GM21786 (cell line): ENCODE results near the gene LPAR3.
A peak's percentile ranks its signal among the peaks of the same experiment; 100 is the strongest.

Source experiments
- ATAC-seq: cut with Tn5 transposase; IDR thresholded peaks from one replicate; pipeline ENCODE4 v1.9.1; 2021; ENCODE audit not compliant: unreplicated experiment

The LPAR3 gene

DNA sequence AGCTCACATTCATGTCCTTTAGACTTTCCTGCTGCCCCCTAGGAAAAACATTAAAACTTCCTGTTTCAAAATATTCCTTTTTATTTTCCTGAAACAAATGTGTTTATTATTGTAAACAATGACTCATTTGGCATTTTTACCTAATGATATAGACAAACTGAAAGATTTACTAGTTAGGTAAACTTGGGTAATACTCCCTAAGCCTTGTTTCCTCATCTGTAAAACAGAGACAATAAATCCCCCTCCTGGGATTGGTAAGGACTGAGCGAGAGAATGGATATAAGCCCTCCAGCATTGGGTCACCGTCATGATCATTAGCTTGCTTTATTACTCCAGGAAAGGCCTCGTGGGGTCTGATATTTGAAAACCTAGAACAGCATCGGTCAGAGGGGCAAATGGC lies 59.8 kb downstream of the LPAR3 start:
- ATAC-seq: no peak

- no peak for ATAC-seq
Observed at GRCh38 chr1:84830136-84830535, 62.9 kb downstream of the LPAR3 start.

DNA sequence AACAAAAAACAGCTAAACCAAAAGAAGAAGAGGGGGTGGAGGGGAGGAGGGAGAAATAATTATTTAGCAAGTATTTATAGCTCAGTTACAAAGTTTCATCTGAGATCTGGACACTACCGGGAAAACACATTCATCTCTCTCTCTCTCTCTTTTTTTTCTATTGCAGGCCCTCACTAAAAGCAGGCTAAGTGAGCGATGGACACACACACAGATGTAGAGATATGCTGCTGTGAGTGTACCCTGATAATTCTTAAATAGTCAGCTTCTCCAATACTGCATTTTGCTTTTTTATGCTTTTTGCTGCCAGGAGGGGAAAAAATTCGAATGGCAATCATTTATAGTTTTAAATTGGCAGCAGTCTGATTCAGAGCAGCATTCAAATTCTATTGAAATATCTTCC lies 65.0 kb downstream of the LPAR3 start:
- no peak for ATAC-seq

DNA sequence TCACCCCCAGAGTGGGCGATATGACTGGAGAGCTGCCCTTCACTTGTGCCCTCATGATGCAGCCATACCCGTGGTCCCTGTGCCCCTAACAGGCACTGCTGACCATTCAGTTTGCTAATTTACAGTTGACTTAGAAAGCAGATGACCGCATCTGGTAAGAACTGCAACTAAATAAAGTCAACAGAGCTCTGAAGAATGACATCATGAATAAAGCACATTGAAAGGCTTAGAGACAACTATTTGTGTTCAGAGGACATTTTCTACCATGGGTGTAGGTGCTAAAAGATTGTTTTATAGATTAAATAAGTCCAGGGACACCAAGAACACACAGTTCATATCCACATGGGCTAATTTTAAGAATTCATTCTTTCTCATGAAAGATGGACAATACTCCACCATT lies 65.5 kb downstream of the LPAR3 start:
- ATAC-seq: no peak

- ATAC-seq: no peak
Observed at GRCh38 chr1:84825161-84825560, 67.8 kb downstream of the LPAR3 start.

DNA sequence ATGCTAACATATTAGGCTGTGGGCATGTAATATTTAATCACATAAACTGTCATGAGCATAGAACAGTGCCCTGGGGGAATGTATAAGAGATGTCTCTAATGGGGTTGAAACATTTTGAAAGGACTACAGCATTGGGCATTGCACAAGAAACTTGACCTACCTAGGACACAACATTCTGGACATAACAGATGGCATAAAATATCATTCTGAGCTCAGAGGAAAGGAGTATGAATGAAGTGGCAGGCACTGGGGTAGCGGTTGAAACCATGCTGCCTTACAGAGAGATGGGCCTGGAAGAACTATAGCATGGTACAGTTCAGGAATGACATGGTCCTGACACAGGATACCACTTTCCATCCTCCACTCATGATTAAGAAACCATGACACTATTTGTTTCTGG lies 69.0 kb downstream of the LPAR3 start:
- no peak for ATAC-seq

DNA sequence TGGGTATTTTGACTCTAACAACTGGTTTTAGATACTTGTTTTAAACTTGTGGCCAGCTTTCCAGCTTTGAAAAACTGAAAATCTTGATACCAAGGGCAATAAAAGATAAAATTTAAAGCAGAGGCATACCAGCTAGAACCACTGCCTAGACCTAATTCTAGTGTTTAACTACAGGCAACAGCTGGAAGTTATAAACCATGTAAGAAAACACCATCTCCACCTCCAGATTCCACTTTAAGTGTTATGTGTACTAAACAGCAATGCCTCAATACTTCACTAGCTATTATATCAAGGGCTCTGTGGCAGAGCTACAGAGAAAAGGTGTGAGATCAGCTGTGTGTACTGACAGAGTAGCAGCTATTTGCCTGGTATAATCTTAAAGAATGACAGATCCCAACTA lies 69.5 kb downstream of the LPAR3 start:
- ATAC-seq: no peak

- no peak for ATAC-seq
Observed at GRCh38 chr1:84810343-84810742, 82.7 kb downstream of the LPAR3 start.

GRCh38 chr1:84809023-84809422 lies 84.0 kb downstream of the LPAR3 start:
- ATAC-seq: no peak

DNA sequence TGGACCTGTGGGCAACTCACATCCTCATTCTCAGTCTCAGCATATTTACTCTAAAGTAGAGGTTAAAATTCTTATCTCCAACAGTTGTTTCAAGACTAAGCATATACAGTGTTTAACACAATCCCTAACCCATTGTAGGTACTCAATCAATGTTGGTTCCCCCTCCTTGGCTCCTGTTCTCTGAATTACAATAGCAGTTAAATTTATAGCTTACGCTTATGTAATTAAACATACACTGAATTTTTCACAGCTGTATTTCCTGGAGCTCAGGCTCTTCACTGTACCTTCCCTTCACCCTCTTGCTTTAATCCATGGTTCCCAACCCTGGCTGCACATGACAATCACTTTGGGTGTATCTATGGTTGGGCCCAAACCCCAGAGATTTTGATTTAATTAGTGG lies 89.4 kb downstream of the LPAR3 start:
- no peak for ATAC-seq

DNA sequence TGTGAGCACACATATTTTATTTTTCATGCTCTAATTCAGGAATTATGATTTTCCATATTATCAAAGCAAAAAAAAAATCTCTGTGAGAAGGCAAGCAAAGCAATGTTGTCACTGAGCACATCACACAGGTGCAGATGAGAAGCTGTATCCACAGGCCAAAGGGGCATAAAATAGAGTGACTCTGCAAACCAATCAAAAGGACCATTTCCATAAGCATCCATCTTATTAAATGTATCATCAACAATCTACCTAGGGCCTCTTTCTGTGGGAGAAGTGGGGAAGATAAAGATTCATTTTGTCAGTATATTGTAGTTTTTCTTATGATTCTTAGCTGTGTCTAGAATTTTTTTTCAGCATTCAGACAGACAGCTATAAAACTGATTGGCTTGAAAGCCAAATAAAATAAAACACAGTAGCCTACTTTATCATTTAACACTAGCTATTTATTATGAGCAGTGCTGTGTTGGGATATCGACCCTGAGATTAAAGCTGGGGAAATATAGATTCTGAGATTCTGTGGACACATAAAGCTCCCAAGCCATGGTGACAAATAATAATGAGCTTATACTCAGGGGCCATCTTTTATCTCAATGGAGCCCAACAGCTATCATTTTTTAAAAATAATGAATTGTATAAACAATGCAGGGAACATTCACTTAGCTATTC lies 90.3 kb downstream of the LPAR3 start:
- ATAC-seq: no peak

- no peak for ATAC-seq
Observed at GRCh38 chr1:84800090-84801073, 92.6 kb downstream of the LPAR3 start.

DNA sequence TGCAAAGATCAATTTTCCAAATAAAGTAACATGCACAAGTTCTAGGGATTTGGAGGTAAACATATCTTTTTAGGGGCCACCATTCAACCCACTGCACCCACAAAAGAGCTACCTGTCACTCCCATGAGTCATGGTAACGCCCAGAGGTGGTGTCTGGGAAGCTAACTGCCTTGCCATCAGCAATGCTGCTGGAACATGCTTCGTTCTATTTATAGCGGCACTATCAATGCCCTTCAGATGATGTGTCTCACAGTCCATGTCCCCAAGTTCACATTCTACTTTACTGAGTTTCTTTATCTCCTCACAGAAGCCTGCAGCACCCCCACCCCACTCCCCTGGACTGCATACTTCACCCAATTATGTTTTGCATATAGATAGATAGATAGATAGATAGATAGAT lies 95.4 kb downstream of the LPAR3 start:
- ATAC-seq: no peak

GRCh38 chr1:84795966-84796600 lies 96.9 kb downstream of the LPAR3 start:
- no peak for ATAC-seq

- ATAC-seq: no peak
Observed at GRCh38 chr1:84795213-84795612, 97.8 kb downstream of the LPAR3 start.

- ATAC-seq: no peak
Observed at GRCh38 chr1:84792421-84792820, 100.6 kb downstream of the LPAR3 start.

GRCh38 chr1:84789014-84789413 lies 104.0 kb downstream of the LPAR3 start:
- ATAC-seq: no peak

DNA sequence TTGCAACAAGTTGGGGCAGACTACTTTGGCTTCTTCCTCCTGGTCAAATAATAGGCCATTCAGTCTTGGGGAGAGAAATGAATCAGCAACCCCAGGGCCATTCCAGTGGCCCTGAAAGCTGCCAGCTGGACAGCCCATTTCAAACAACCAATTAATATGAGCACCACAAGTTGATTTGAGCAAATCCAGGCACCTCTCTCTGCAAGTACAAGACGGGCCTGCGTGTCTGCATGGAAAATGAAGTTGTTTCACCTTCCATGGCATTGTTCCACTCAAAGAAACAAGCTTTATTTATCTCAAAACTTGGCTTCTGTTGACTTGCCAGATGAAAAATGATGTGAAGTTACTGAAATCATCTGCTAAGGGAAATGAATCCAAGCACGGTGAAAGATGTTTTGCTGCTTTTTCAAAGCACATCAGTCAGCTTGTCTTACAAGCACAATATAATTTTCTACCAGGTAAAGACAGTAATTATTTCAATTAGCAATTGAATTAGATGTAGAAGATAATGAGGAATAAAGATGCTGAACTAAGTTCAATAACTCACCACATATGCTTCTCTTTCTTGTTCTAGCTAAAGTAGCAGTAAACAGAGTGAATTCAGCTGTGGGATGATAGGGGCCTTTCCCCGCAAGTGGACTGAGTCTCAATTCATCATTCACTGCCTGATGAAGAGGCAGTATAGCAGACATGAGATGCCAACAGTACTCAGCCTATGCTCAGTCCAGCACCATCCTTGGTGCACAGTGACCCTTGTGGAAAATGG lies 107.6 kb downstream of the LPAR3 start:
- no peak for ATAC-seq

DNA sequence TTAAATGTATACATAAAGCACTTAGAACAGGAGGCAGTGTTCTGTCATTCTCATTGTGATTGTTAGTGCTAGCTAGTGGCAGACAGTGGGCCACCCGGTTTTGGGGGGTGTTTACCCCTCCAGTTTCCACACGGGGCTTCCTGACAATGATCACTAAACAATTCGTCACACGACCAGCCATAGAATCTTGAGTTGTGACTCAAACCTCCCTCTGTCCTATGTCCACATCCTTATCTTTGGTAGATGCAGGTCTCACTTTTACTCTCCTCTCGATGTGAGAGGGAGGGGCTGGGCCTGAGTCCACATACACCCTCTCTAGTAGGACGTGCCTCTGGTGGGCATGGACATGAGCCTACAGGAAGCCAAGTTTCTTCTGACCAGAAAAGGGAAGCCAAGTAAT lies 110.1 kb downstream of the LPAR3 start:
- no peak for ATAC-seq

- ATAC-seq: peak; percentile 76
Observed at GRCh38 chr1:84781946-84782771, 110.8 kb downstream of the LPAR3 start.
